Caco-2 (cell line): Measurements from ENCODE around the gene HTR3B. TPM values are rescaled to one million over a fixed set of nuclear protein-coding genes. Genes with fewer than 3 reads are reported as not detected.

Experiments used
- BruUV-seq: library from RNA; stranded (reverse); fragments of 400-500 nt; replicated peaks from 2 replicates; lab custom pipeline; 2021; lab: Mats Ljungman, UMichigan
- CTCF ChIA-PET: fragments of 300-600 bp; sonication (Branson Sonifier 250); formaldehyde crosslinking; loops from one replicate; lab custom pipeline; 2022; ENCODE audit warnings: antibody characterized with exemption; lab: Charles Lee
- POLR2A ChIA-PET: fragments of 300-600 bp; sonication (Branson Sonifier 250); formaldehyde crosslinking; loops from one replicate; lab custom pipeline; 2022; ENCODE audit warnings: antibody characterized with exemption; lab: Charles Lee
- DNase-seq, 2 experiments: peaks; one replicate each; pipeline versions ENCODE4 v3.0.0 to v3.0.0-alpha.2; 2020 to 2022
- H3K27me3 ChIP-seq: replicated peaks from 2 replicates; pipeline ENCODE4 v1.6.0; 2011; ENCODE audit warnings: low read length; ENCODE audit not compliant: control insufficient read depth, insufficient read depth
- H3K36me3 ChIP-seq: 2 replicates; pipeline ENCODE4 v1.5.1; 2011; ENCODE audit warnings: low read length; ENCODE audit not compliant: control insufficient read depth, insufficient read depth
- H3K4me1 ChIP-seq: fragments of 250-450 bp; sonication (Bioruptor Pico); 2 replicates; pipeline ENCODE4 v1.5.1; 2020; ENCODE audit warnings: mild to moderate bottlenecking
- H3K4me3 ChIP-seq: 2 replicates; pipeline ENCODE4 v1.5.1; 2011; ENCODE audit warnings: low read depth, mild to moderate bottlenecking, control low read depth, low read length
- H3K9me3 ChIP-seq: fragments of 250-450 bp; sonication (Bioruptor Pico); 2 replicates; pipeline ENCODE4 v1.5.1; 2020; ENCODE audit warnings: mild to moderate bottlenecking, moderate library complexity
- H3K27ac Mint-ChIP-seq: one replicate; pipeline ENCODE4 v1.8.0; 2022; ENCODE audit warnings: mixed read lengths; ENCODE audit not compliant: unreplicated experiment
- H3K27me3 Mint-ChIP-seq: one replicate; pipeline ENCODE4 v1.8.0; 2022; ENCODE audit warnings: mixed read lengths; ENCODE audit not compliant: insufficient read depth, unreplicated experiment
- H3K36me3 Mint-ChIP-seq: one replicate; pipeline ENCODE4 v1.8.0; 2022; ENCODE audit warnings: mild to moderate bottlenecking, mixed read lengths; ENCODE audit not compliant: insufficient read depth, unreplicated experiment
- H3K4me1 Mint-ChIP-seq: one replicate; pipeline ENCODE4 v1.8.0; 2022; ENCODE audit warnings: low read depth, mixed read lengths; ENCODE audit not compliant: unreplicated experiment
- H3K4me3 Mint-ChIP-seq: one replicate; pipeline ENCODE4 v1.8.0; 2022; ENCODE audit warnings: mild to moderate bottlenecking, moderate library complexity, mixed read lengths; ENCODE audit not compliant: unreplicated experiment
- H3K9me3 Mint-ChIP-seq: one replicate; pipeline ENCODE4 v1.8.0; 2022; ENCODE audit warnings: mixed read lengths; ENCODE audit not compliant: unreplicated experiment
- intact Hi-C: fragments of 100-400 bp; cut with micrococcal nuclease; formaldehyde crosslinking; loops from one replicate; pipeline ENCODE4 v1.10.0; 2022; ENCODE audit not compliant: unreplicated experiment
- total RNA-seq: library from RNA; stranded (reverse); gene quantifications from 2 replicates; pipeline ENCODE4 v1.2.3, GENCODE V29; 2022
- TF ChIP-seq, protein P1 (sequence below), 2 experiments: fragments of 200-600 bp in 1 of 2; IDR thresholded peaks; 1 replicate in 1 of 2; 2 replicates in 1 of 2; pipeline versions ENCODE4 v1.5.1 to v1.8.0; 2011 to 2022; ENCODE audit warnings: antibody characterized with exemption in 1 of 2, control low read depth in 1 of 2, inconsistent platforms in 1 of 2, low read depth in 1 of 2, low read length in 1 of 2, mild to moderate bottlenecking in 1 of 2, moderate library complexity in 1 of 2; ENCODE audit not compliant: insufficient read depth in 1 of 2, severe bottlenecking in 1 of 2, unreplicated experiment in 1 of 2

The HTR3B gene
- total RNA-seq, 1 experiment from 2014 or later = not detected

DNA sequence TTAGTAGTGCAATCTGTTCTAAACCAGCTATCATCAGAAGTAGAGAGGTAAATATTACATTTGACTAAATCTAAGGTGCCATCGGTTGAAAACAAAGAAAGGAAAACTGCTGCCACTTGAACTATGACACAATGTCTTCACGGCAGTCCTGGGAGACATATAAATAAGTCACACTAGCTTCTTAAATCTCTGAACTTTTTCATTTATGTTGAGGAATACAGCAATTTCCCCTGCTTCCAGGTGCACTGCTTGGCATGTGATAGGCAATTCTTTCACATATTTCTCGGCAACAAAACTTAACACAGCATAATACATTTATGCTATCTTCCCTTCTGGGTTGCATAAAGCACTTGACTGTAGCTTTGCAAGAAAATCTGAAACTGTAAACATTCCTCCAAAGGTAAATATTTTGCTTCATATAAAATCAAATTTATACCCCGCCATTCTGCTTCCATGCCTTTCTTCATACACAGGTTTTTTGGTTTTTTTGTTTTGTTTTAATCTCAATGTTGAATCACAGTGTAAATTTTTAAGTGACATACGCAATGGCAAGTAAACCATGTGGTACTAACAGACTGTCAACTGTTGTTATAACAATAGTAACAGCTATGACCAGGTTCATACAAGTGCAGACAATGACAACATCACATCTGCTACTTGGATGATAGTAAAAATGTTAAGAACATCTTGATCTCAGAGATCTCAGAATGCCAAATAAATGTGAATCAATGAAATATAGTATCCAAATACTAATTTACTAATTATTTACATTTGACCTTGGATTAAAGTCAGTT, 47.4 kb upstream of the HTR3B start:
- Mint-ChIP-seq H3K9me3 (no peaks in the 10 kb centered on the region), H3K27me3 (no peaks in the 10 kb centered on the region), H3K27ac (no peak overlapping the region), H3K4me1 (peaks cover 12% of the 10 kb centered on the region), H3K4me3 (no peak overlapping the region), H3K36me3 (peaks cover 7% of the 10 kb centered on the region)
- H3K36me3 ChIP-seq = no peaks in the 10 kb centered on the region
- TF ChIP-seq, protein P1, sequence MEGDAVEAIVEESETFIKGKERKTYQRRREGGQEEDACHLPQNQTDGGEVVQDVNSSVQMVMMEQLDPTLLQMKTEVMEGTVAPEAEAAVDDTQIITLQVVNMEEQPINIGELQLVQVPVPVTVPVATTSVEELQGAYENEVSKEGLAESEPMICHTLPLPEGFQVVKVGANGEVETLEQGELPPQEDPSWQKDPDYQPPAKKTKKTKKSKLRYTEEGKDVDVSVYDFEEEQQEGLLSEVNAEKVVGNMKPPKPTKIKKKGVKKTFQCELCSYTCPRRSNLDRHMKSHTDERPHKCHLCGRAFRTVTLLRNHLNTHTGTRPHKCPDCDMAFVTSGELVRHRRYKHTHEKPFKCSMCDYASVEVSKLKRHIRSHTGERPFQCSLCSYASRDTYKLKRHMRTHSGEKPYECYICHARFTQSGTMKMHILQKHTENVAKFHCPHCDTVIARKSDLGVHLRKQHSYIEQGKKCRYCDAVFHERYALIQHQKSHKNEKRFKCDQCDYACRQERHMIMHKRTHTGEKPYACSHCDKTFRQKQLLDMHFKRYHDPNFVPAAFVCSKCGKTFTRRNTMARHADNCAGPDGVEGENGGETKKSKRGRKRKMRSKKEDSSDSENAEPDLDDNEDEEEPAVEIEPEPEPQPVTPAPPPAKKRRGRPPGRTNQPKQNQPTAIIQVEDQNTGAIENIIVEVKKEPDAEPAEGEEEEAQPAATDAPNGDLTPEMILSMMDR (IDR thresholded peaks at IDR 0.05; ENCODE audit: insufficient read depth in 1 of 2, low read depth in 1 of 2, low read length in 1 of 2, severe bottlenecking in 1 of 2, unreplicated experiment in 1 of 2) = no peak
- intact Hi-C loops = no loop called here
- no peaks in the 10 kb centered on the region for H3K9me3 ChIP-seq
- DNase-seq = no peak
- ChIA-PET POLR2A (no interaction called here), CTCF (no interaction called here)
- H3K4me1 ChIP-seq = peaks cover 7% of the 10 kb centered on the region; the same call in 1 of the 2 replicates
- no peak overlapping the region for H3K4me3 ChIP-seq
- no TSS peak for BruUV-seq
- H3K27me3 ChIP-seq = no peaks in the 10 kb centered on the region

DNA sequence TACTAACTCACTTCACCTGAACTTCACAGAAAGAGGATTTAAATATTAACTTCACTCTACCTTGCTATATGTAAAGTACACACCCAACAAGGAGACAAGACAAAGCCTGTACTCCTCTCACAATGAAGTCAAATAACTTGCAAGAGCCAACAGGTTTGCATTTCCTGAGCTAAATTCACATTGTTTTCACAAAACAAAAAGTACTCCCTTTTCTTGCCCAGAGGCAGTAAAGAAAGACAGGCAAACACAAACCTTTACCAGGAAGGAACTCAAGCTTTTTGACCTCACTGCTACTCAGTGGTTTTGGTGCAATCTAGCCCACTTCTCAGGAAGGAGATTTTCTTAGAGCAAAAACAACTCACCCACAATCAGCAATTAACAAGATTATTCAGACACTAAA, 44.9 kb upstream of the HTR3B start:
- Histone ChIP-seq H3K27me3 (no peaks in the 10 kb centered on the region), H3K36me3 (no peaks in the 10 kb centered on the region), H3K4me1 (peaks cover 14% of the 10 kb centered on the region), H3K4me3 (no peak overlapping the region), H3K9me3 (no peaks in the 10 kb centered on the region)
- TF ChIP-seq, protein P1 (IDR thresholded peaks at IDR 0.05; ENCODE audit: insufficient read depth in 1 of 2, low read depth in 1 of 2, low read length in 1 of 2, severe bottlenecking in 1 of 2, unreplicated experiment in 1 of 2) = no peak
- intact Hi-C loops = no loop called here
- no peak overlapping the region for H3K4me3 Mint-ChIP-seq
- H3K27ac Mint-ChIP-seq = no peak overlapping the region
- no TSS peak for BruUV-seq
- no peaks in the 10 kb centered on the region for H3K9me3 Mint-ChIP-seq
- ChIA-PET POLR2A (interaction anchor here (1.6 kb wide), 1 partner anchor 16 kb away, joined by 6 read pairs; the partner anchor contains the start of gene USP28), CTCF (interaction anchor here (0.5 to 1.3 kb wide), 3 partner anchors 54 to 352 kb away, joined by 3 to 5 read pairs (median 3); no protein-coding TSS in a partner anchor)
- no peaks in the 10 kb centered on the region for H3K27me3 Mint-ChIP-seq
- H3K4me1 Mint-ChIP-seq = peaks cover 19% of the 10 kb centered on the region
- H3K36me3 Mint-ChIP-seq = no peaks in the 10 kb centered on the region
- DNase-seq = no peak

DNA sequence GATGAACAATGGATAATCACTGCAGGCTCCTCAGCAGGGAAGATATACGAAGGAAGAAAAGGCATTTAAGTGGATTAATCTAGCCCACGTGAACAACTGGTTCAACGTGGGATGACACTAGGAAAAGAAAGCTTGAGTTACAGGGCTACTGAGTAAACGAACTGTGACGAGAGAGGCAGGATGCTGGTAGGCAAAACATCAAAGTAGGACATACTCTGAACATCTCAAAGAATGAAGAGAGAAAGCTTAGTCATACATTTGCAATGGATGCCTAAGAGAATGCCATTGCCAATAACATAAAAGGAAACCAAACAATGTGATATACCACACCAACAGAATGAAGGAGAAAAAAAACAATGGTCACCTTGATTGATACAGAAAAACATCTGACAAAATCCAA, 42.2 kb upstream of the HTR3B start:
- no peak overlapping the region for H3K4me3 Mint-ChIP-seq
- POLR2A ChIA-PET = no interaction called here
- CTCF ChIA-PET = no interaction called here
- no TSS peak for BruUV-seq
- Histone ChIP-seq H3K4me3 (no peak overlapping the region), H3K9me3 (no peaks in the 10 kb centered on the region), H3K4me1 (peaks cover 14% of the 10 kb centered on the region), H3K27me3 (no peaks in the 10 kb centered on the region), H3K36me3 (no peaks in the 10 kb centered on the region)
- H3K27me3 Mint-ChIP-seq = no peaks in the 10 kb centered on the region
- intact Hi-C loops = loop anchor here (1.0 kb wide), 1 partner anchor 13 kb away; the partner anchor contains the start of gene USP28
- TF ChIP-seq, protein P1 (IDR thresholded peaks at IDR 0.05; ENCODE audit: insufficient read depth in 1 of 2, low read depth in 1 of 2, low read length in 1 of 2, severe bottlenecking in 1 of 2, unreplicated experiment in 1 of 2) = no peak
- H3K9me3 Mint-ChIP-seq = no peaks in the 10 kb centered on the region
- peak; percentile 35 to 37 for DNase-seq
- no peak overlapping the region for H3K27ac Mint-ChIP-seq
- peaks cover 19% of the 10 kb centered on the region for H3K4me1 Mint-ChIP-seq
- H3K36me3 Mint-ChIP-seq = no peaks in the 10 kb centered on the region
